Renal cortex interstitium (tissue), 3 donors: ENCODE results near the gene TSPAN31. TPM values are rescaled to one million over a fixed set of nuclear protein-coding genes. Genes with fewer than 3 reads are reported as not detected.

Experiments
- polyA plus RNA-seq, 3 donors: library from polyadenylated mRNA; unstranded; fragments of 120-200 nt; gene quantifications; one replicate each; pipeline ENCODE4 v1.2.1, GENCODE V29; 2013; ENCODE audit not compliant: insufficient read length in 3 of 3

Gene TSPAN31
- polyA plus RNA-seq, 3 donors: 86.7 to 113 (median 99.9) TPM

Other genes with a start within 250 kb of the TSPAN31 start
- gene DDIT3, start 224.5 kb upstream of the TSPAN31 start, polyA plus RNA-seq: 10 to 100 TPM; 28.4 to 36.2 (median 31.4) TPM
- gene MBD6, start 222.2 kb upstream of the TSPAN31 start, polyA plus RNA-seq: 100 to 1,000 TPM in 1 of 3 donors, 10 to 100 TPM in 2; 52.7 to 108 (median 65.9) TPM
- gene DCTN2, start 197.8 kb upstream of the TSPAN31 start, polyA plus RNA-seq: 100 to 1,000 TPM; 160 to 172 (median 172) TPM
- gene KIF5A, start 195.0 kb upstream of the TSPAN31 start, polyA plus RNA-seq: under 1 TPM; 0.50 to 0.88 (median 0.76) TPM
- 10 to 100 TPM; 36.5 to 42.1 (median 40.0) TPM for gene PIP4K2C, start 153.8 kb upstream of the TSPAN31 start, polyA plus RNA-seq
- 10 to 100 TPM; 54.5 to 74.5 (median 63.9) TPM for gene DTX3, start 140.2 kb upstream of the TSPAN31 start, polyA plus RNA-seq
- gene ARHGEF25, start 133.6 kb upstream of the TSPAN31 start, polyA plus RNA-seq: 10 to 100 TPM; 29.8 to 37.5 (median 36.4) TPM
- gene B4GALNT1, start 111.8 kb upstream of the TSPAN31 start, polyA plus RNA-seq: 1 to 10 TPM in 1 of 3 donors, under 1 TPM in 2; 0.84 to 1.3 (median 0.97) TPM
- 100 to 1,000 TPM; 197 to 215 (median 204) TPM for gene OS9, start 50.9 kb upstream of the TSPAN31 start, polyA plus RNA-seq
- gene AGAP2, start 6.3 kb upstream of the TSPAN31 start, polyA plus RNA-seq: 1 to 10 TPM in 2 of 3 donors, under 1 TPM in 1; 0.89 to 1.9 (median 1.1) TPM
- gene CDK4, start 7.3 kb downstream of the TSPAN31 start, polyA plus RNA-seq: 100 to 1,000 TPM; 218 to 260 (median 221) TPM
- 10 to 100 TPM; 16.6 to 24.8 (median 17.6) TPM for gene MARCHF9, start 10.1 kb downstream of the TSPAN31 start, polyA plus RNA-seq
- gene CYP27B1, start 22.0 kb downstream of the TSPAN31 start, polyA plus RNA-seq: 1 to 10 TPM in 2 of 3 donors, under 1 TPM in 1; 0.96 to 1.5 (median 1.2) TPM
- gene METTL1, start 27.1 kb downstream of the TSPAN31 start, polyA plus RNA-seq: 10 to 100 TPM; 28.6 to 31.8 (median 31.5) TPM
- gene EEF1AKMT3, start 27.6 kb downstream of the TSPAN31 start, polyA plus RNA-seq: 10 to 100 TPM; 11.6 to 13.3 (median 12.1) TPM
- 10 to 100 TPM; 40.5 to 43.2 (median 40.6) TPM for gene TSFM, start 37.7 kb downstream of the TSPAN31 start, polyA plus RNA-seq
- 10 to 100 TPM; 11.1 to 14.7 (median 11.1) TPM for gene AVIL, start 73.7 kb downstream of the TSPAN31 start, polyA plus RNA-seq
- 100 to 1,000 TPM; 237 to 273 (median 260) TPM for gene CTDSP2, start 101.7 kb downstream of the TSPAN31 start, polyA plus RNA-seq
- 10 to 100 TPM in 2 of 3 donors, 1 to 10 TPM in 1; 10.0 to 11.7 (median 11.4) TPM for gene ATP23, start 196.5 kb downstream of the TSPAN31 start, polyA plus RNA-seq